Smooth muscle cell (in vitro differentiated cells): ENCODE data around the gene TMEM234. TPM values are rescaled to one million over a fixed set of nuclear protein-coding genes. Genes with fewer than 3 reads are reported as not detected.

Source experiments
- DNase-seq: peaks from one replicate; lab custom pipeline; 2025; ENCODE audit not compliant: unreplicated experiment; lab: John Stamatoyannopoulos, UW
- H2AFZ ChIP-seq: fragments of 200-600 bp; sonication (generic); 2 replicates; pipeline ENCODE4 v1.6.0; 2016; ENCODE audit warnings: antibody characterized with exemption, low read depth, mild to moderate bottlenecking
- H3F3A ChIP-seq: fragments of 200-600 bp; sonication (generic); 2 replicates; pipeline ENCODE4 v1.6.0; 2017; ENCODE audit warnings: antibody characterized with exemption, low read depth
- H3K27ac ChIP-seq: fragments of 200-600 bp; sonication (generic); 2 replicates; pipeline ENCODE4 v1.5.1; 2016; ENCODE audit warnings: low read depth, mild to moderate bottlenecking
- H3K27me3 ChIP-seq: fragments of 200-600 bp; sonication (generic); 2 replicates; pipeline ENCODE4 v1.6.1; 2016; ENCODE audit warnings: low read depth, mild to moderate bottlenecking
- H3K36me3 ChIP-seq: fragments of 200-600 bp; sonication (generic); 2 replicates; pipeline ENCODE4 v1.5.1; 2016; ENCODE audit warnings: low read depth
- H3K4me1 ChIP-seq: fragments of 200-600 bp; sonication (generic); 2 replicates; pipeline ENCODE4 v1.5.1; 2016; ENCODE audit warnings: low read depth
- H3K4me2 ChIP-seq: fragments of 200-600 bp; sonication (generic); 2 replicates; pipeline ENCODE4 v1.6.0; 2016; ENCODE audit warnings: mild to moderate bottlenecking
- H3K4me3 ChIP-seq: fragments of 200-600 bp; sonication (generic); 2 replicates; pipeline ENCODE4 v1.5.1; 2016; ENCODE audit warnings: mild to moderate bottlenecking
- H3K79me2 ChIP-seq: fragments of 200-600 bp; sonication (generic); 2 replicates; pipeline ENCODE4 v1.6.0; 2016; ENCODE audit warnings: low read depth, mild to moderate bottlenecking
- H3K9ac ChIP-seq: fragments of 200-600 bp; sonication (generic); 2 replicates; pipeline ENCODE4 v1.6.0; 2016; ENCODE audit warnings: low read depth
- H3K9me3 ChIP-seq: fragments of 200-600 bp; sonication (generic); replicated peaks from 2 replicates; pipeline ENCODE4 v1.5.1; 2016; ENCODE audit warnings: low read depth
- H4K20me1 ChIP-seq: fragments of 200-600 bp; sonication (generic); 2 replicates; pipeline ENCODE4 v1.6.0; 2016; ENCODE audit warnings: low read depth
- WGBS: methylation state at CpG from one replicate; pipeline ENCODE4 v1.1.7; 2016; ENCODE audit warnings: low lambda C conversion rate; 5-methylcytosine and 5-hydroxymethylcytosine counted together
- polyA plus RNA-seq: library from polyadenylated mRNA; unstranded; fragments of >200 nt; fragmentation: Nextera tagmentation; extraction: Ambion mirVana; gene quantifications from 2 replicates; pipeline ENCODE4 v1.2.1, GENCODE V29; 2016
- total RNA-seq: library from RNA; depleted of rRNA; stranded (reverse); fragments of >200 nt; gene quantifications from 2 replicates; pipeline ENCODE4 v1.2.3, GENCODE V29; 2014
- TF ChIP-seq, protein P1 (sequence below): fragments of 200-600 bp; sonication (generic); IDR thresholded peaks from 2 replicates; pipeline ENCODE4 v1.5.1; 2017; ENCODE audit warnings: borderline replicate concordance, mild to moderate bottlenecking, antibody characterized with exemption; ENCODE audit not compliant: insufficient read depth, poor library complexity, severe bottlenecking

The TMEM234 gene
- total and polyA plus RNA-seq, 2 experiments from 2014 or later, result 10.9 to 19.8 TPM

DNA sequence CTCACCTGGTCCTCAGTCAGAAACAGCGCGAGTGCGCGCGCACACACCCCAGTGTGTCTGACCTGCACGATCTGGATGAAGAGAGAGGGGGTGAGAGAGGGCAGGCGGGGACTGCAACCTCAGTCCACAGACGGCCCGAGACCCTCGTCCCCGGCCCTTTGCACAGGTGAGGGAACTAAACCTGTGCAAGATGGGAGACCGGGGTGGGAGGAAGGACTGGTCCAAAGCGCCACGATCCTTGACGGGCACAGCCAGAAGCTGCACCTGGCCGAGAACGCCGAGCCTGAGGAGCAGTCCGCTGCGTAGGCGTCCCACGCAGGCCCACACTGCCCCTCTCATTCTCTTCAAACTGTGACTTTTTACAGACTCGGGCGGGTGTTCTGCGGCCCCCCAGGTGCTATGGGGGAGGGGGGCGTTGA lies 17.2 kb downstream of the TMEM234 start:
- Histone ChIP-seq H3K79me2 (no peaks in the 10 kb centered on the region), H3K27ac (peak overlapping the region; percentile 72), H3K36me3 (no peaks in the 10 kb centered on the region), H3K27me3 (no peaks in the 10 kb centered on the region), H3K9ac (peak overlapping the region; percentile 97), H3K4me2 (peak overlapping the region; percentile 99), H3K4me3 (peak overlapping the region; percentile 83), H2AFZ (peak overlapping the region; percentile 18), H3F3A (peaks cover 8% of the 10 kb centered on the region), H3K4me1 (peaks cover 11% of the 10 kb centered on the region), H4K20me1 (no peaks in the 10 kb centered on the region), H3K9me3 (no peaks in the 10 kb centered on the region)
- TF ChIP-seq, protein P1, sequence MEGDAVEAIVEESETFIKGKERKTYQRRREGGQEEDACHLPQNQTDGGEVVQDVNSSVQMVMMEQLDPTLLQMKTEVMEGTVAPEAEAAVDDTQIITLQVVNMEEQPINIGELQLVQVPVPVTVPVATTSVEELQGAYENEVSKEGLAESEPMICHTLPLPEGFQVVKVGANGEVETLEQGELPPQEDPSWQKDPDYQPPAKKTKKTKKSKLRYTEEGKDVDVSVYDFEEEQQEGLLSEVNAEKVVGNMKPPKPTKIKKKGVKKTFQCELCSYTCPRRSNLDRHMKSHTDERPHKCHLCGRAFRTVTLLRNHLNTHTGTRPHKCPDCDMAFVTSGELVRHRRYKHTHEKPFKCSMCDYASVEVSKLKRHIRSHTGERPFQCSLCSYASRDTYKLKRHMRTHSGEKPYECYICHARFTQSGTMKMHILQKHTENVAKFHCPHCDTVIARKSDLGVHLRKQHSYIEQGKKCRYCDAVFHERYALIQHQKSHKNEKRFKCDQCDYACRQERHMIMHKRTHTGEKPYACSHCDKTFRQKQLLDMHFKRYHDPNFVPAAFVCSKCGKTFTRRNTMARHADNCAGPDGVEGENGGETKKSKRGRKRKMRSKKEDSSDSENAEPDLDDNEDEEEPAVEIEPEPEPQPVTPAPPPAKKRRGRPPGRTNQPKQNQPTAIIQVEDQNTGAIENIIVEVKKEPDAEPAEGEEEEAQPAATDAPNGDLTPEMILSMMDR, result no peak
- DNase-seq, result no peak
- WGBS, result 29% methylated on average over 26 of the region's 26 CpGs

DNA sequence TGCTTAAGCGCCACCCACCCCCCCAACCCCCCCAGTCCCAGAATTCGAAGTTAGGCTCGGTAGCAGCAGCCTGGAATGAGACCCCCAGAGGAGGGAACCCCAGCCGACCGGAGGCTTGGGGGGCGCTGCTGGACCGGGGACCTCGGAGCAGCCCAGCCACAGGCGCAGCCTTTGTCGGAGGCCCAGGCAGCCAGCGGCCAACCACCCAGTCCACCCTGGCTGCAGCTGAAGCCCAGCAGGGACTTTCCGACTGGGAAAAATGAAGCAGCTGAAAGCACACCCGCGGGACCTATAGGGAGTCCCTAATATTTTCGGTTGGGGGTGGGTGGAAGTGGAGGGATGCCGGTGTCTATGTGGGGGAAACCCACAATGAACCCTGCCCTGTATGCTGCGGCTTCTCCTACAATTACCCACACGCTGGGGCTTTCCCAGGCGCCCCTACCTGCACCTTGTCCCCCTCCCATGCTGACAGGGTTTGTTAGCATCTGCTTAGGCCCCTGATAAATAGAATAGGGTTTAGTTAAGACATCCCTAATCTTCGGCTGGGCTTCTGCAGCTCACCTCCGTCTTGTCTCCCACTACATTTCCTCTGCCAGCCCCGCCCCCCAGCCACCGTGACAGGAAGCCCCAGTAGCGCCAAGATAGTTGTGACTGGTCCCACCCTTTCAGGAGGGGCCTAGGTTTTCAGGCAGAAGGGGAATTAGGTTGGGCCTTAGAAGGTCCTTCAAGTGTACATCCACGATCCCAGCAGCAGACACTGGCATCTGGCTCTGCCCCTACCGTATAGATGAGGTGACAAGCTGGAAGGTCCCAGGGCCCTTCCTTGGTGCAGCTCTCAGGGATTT lies 20.9 kb downstream of the TMEM234 start:
- Histone ChIP-seq H3K4me2 (peak overlapping the region; percentile 96), H3K9me3 (no peaks in the 10 kb centered on the region), H3F3A (peaks cover 31% of the 10 kb centered on the region), H4K20me1 (peaks cover 8% of the 10 kb centered on the region), H3K79me2 (no peaks in the 10 kb centered on the region), H2AFZ (no peak overlapping the region), H3K27me3 (no peaks in the 10 kb centered on the region), H3K4me1 (peaks cover 20% of the 10 kb centered on the region), H3K9ac (peak overlapping the region; percentile 97), H3K4me3 (peak overlapping the region; percentile 72), H3K27ac (peak overlapping the region; percentile 99), H3K36me3 (no peaks in the 10 kb centered on the region)
- 9% methylated on average over 19 of the region's 26 CpGs for whole genome bisulfite sequencing
- TF ChIP-seq, protein P1, result no peak
- peak; percentile 62 for DNase-seq

DNA sequence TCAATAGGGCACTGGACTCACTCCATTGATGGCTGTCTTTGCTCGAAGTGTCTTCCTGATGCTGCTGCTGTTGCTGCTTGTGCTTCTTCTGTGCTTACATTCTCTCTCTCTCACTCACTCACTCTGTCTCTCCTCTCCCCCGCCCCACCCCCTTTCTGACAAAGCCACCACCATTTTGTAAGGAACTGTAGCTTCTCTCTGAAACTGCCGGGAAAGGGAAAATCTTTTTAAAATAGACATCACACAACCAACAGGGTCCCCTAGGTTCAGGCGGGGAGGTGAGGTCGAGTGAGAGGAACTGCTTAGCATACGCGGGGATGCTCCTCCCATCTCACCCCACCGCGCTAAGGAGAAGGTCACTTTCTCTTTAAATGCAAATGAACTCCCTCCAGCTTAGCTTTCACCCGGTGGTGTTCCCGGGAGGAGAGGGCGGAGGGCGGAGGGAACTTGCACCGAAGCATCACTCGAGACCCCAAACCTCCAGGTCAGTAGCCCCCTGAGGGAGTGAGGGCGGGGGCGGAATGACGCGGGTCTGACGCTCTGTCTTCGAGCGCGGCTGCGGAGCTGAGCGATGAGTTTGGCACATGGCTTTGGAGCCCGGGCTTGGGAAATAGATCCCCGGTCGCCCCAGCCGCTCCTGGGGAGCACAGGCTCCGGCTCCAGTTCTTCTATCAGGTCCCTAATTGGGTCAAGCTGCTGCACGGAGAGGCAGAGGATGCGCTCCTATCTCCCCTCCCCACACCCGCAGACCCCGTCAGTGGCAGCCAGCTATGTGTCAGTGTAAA lies 21.7 kb downstream of the TMEM234 start, which contains the start of gene CCDC28B:
TSS of gene CCDC28B (plus strand) at position 370 of the 785 bp plus-strand sequence. CDS start 1,341 bp downstream, outside the sequence.
- Histone ChIP-seq H3K4me1 (peaks cover 18% of the 10 kb centered on the region), H3K79me2 (no peaks in the 10 kb centered on the region), H3K9ac (peak within 1 kb of the TSS; percentile 97), H3F3A (peaks cover 39% of the 10 kb centered on the region), H2AFZ (peak within 1 kb of the TSS; percentile 69), H3K36me3 (no peaks in the 10 kb centered on the region), H4K20me1 (peaks cover 11% of the 10 kb centered on the region), H3K4me3 (peak within 1 kb of the TSS; percentile 72), H3K27ac (peak within 1 kb of the TSS; percentile 99), H3K4me2 (peak within 1 kb of the TSS; percentile 96), H3K27me3 (no peaks in the 10 kb centered on the region), H3K9me3 (no peaks in the 10 kb centered on the region)
- WGBS, result under 1% methylated on average over 34 of the region's 34 CpGs
- DNase-seq, result peak; percentile 76
- TF ChIP-seq, protein P1, result no peak
